Measurements from ENCODE around the gene MMP27.

MMP27 gene

GRCh38 chr11:102712137-102712536 lies 6.6 kb upstream of the MMP27 start:
- no peak for TF ChIP-seq GATA2 (IDR thresholded peaks at IDR 0.05; ENCODE audit: low read depth, low read length)

- no peak for TF ChIP-seq GATA3 (IDR thresholded peaks at IDR 0.05; ENCODE audit: low read depth, low read length)
- no peak for TF ChIP-seq GATA2 (IDR thresholded peaks at IDR 0.05; ENCODE audit: low read depth, low read length)
Observed at GRCh38 chr11:102709201-102709945, 3.8 kb upstream of the MMP27 start.

- TF ChIP-seq GATA3 (IDR thresholded peaks at IDR 0.05; ENCODE audit: low read depth, low read length) (no peak), GATA2 (IDR thresholded peaks at IDR 0.05; ENCODE audit: low read depth, low read length) (no peak)
Observed at GRCh38 chr11:102708654-102709053, 3.1 kb upstream of the MMP27 start.

- TF ChIP-seq GATA3 (IDR thresholded peaks at IDR 0.05; ENCODE audit: low read depth, low read length) (no peak), GATA2 (IDR thresholded peaks at IDR 0.05; ENCODE audit: low read depth, low read length) (no peak)
Observed at GRCh38 chr11:102704841-102705240, 728 bp downstream of the MMP27 start.

- TF ChIP-seq GATA2 (IDR thresholded peaks at IDR 0.05; ENCODE audit: low read depth, low read length) (no peak), GATA3 (IDR thresholded peaks at IDR 0.05; ENCODE audit: low read depth, low read length) (no peak)
Observed at GRCh38 chr11:102703826-102704493, 1.6 kb downstream of the MMP27 start.

- no peak for TF ChIP-seq GATA3 (IDR thresholded peaks at IDR 0.05; ENCODE audit: low read depth, low read length)
- TF ChIP-seq GATA2 (IDR thresholded peaks at IDR 0.05; ENCODE audit: low read depth, low read length) = no peak
Observed at GRCh38 chr11:102695201-102695600, 10.4 kb downstream of the MMP27 start.

GRCh38 chr11:102685754-102686153 lies 19.8 kb downstream of the MMP27 start:
- TF ChIP-seq GATA2 (IDR thresholded peaks at IDR 0.05; ENCODE audit: low read depth, low read length) (no peak), GATA3 (IDR thresholded peaks at IDR 0.05; ENCODE audit: low read depth, low read length) (no peak)

- TF ChIP-seq GATA3 (IDR thresholded peaks at IDR 0.05; ENCODE audit: low read depth, low read length) (no peak), GATA2 (IDR thresholded peaks at IDR 0.05; ENCODE audit: low read depth, low read length) (no peak)
Observed at GRCh38 chr11:102685338-102685737, 20.2 kb downstream of the MMP27 start.

- TF ChIP-seq GATA3 (IDR thresholded peaks at IDR 0.05; ENCODE audit: low read depth, low read length) = no peak
- no peak for TF ChIP-seq GATA2 (IDR thresholded peaks at IDR 0.05; ENCODE audit: low read depth, low read length)
Observed at GRCh38 chr11:102683277-102683676, 22.3 kb downstream of the MMP27 start.

GRCh38 chr11:102680945-102681344 lies 24.6 kb downstream of the MMP27 start:
- TF ChIP-seq GATA3 (IDR thresholded peaks at IDR 0.05; ENCODE audit: low read depth, low read length) (no peak), GATA2 (IDR thresholded peaks at IDR 0.05; ENCODE audit: low read depth, low read length) (no peak)

GRCh38 chr11:102678022-102678421 lies 27.5 kb downstream of the MMP27 start:
- TF ChIP-seq GATA2 (IDR thresholded peaks at IDR 0.05; ENCODE audit: low read depth, low read length) (no peak), GATA3 (IDR thresholded peaks at IDR 0.05; ENCODE audit: low read depth, low read length) (no peak)

- TF ChIP-seq GATA3 (IDR thresholded peaks at IDR 0.05; ENCODE audit: low read depth, low read length) = no peak
- TF ChIP-seq GATA2 (IDR thresholded peaks at IDR 0.05; ENCODE audit: low read depth, low read length) = no peak
Observed at GRCh38 chr11:102676084-102676483, 29.5 kb downstream of the MMP27 start.

- no peak for TF ChIP-seq GATA2 (IDR thresholded peaks at IDR 0.05; ENCODE audit: low read depth, low read length)
- TF ChIP-seq GATA3 (IDR thresholded peaks at IDR 0.05; ENCODE audit: low read depth, low read length) = no peak
Observed at GRCh38 chr11:102669664-102670063, 35.9 kb downstream of the MMP27 start.

- no peak for TF ChIP-seq GATA2 (IDR thresholded peaks at IDR 0.05; ENCODE audit: low read depth, low read length)
- TF ChIP-seq GATA3 (IDR thresholded peaks at IDR 0.05; ENCODE audit: low read depth, low read length) = no peak
Observed at GRCh38 chr11:102666331-102666957, 39.1 kb downstream of the MMP27 start.

All from SH-SY5Y (cell line).